Activated CD4-positive, alpha-beta T cell treated with anti-CD3 and anti-CD28 coated beads, Interleukin-2, amount 50 U/mL, for 48 hours (primary cell): Measurements from ENCODE around the gene FAM9A.
A peak's percentile ranks its signal among the peaks of the same experiment; 100 is the strongest.
"Not testable (repeated sequence)": the region's sequence is repeated elsewhere in the genome, so short reads cannot be mapped to it uniquely, and the experiment has no call there.

Source experiments
- DNase-seq, 2 experiments: peaks; one replicate each; pipeline ENCODE4 v3.0.0-alpha.2; 2020

Gene FAM9A

DNA sequence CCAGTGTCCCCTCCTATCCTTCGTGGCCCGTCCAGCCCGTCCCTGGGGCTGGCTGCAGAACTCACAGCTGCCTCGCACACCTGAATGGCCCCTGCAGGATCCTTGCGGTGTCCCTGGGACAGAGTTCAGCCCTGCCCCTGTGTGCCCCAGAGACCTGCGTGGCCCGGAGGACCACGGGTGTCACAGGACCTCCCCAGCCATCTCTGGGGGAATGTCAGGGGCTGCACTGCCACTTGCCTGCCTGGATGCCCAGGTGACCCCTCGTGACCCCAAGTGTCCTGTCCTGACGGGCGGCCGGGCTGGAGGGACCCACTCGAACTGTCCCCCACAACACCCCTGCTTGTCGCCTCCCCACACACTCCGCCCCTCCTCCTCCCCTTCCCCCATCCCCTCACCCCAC lies 832 bp downstream of the FAM9A start:
- DNase-seq, result not testable (repeated sequence)

GRCh38 chrX:8799281-8799680 lies 1.9 kb downstream of the FAM9A start:
- not testable (repeated sequence) for DNase-seq

GRCh38 chrX:8798702-8799101 lies 2.5 kb downstream of the FAM9A start:
- DNase-seq, result not testable (repeated sequence)

GRCh38 chrX:8787119-8787518 lies 14.1 kb downstream of the FAM9A start:
- DNase-seq, result not testable (repeated sequence)

DNA sequence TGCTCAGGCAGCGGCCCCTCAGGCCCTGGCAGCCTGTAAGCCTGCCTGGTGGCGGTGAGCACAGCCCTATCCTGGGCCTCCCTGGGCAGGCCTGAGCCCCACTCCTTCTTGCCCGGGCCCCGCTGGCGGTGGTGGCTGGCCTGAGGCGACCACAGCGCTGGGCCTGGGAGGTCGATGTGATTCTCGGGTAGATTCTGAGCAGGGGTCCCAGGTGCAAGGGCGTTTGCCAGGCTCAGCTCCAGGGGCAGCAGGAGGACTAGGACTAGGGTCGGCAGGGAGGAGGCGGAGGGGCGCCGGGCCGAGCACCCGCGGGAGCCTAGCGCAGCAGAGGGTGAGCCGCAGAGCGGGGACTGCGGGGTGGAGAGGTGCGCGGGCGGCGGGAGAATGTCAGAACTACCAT lies 17.0 kb downstream of the FAM9A start:
- no peak for DNase-seq

GRCh38 chrX:8783714-8784098 lies 17.5 kb downstream of the FAM9A start:
- DNase-seq, result no peak

- peak; percentile 39 to 49 for DNase-seq
Measured at GRCh38 chrX:8783097-8783713, 18.0 kb downstream of the FAM9A start.

GRCh38 chrX:8782595-8782994 lies 18.6 kb downstream of the FAM9A start:
- no peak for DNase-seq

GRCh38 chrX:8781921-8782320 lies 19.3 kb downstream of the FAM9A start:
- DNase-seq, result not testable (repeated sequence)

- no peak for DNase-seq
Measured at GRCh38 chrX:8773117-8773516, 28.1 kb downstream of the FAM9A start.

DNA sequence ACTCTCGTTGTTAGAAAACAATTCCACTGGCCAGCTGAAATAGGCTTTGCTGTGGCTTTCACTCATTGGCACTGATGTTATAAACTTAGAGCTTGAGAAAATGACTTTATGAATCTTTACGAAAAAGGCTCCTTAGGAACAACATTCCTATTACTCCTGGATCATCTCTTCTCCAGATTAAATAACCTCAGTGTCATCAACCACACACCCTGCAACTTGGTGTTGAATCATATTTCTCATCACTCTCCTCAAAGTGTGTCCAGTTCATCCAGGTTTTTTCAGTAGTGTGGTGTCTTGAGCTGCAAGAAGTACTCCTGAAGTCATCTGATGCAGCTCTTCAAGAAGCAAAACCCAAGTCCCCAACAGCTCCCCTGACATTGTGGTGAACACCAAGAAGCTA lies 41.2 kb downstream of the FAM9A start:
- DNase-seq, result no peak

DNA sequence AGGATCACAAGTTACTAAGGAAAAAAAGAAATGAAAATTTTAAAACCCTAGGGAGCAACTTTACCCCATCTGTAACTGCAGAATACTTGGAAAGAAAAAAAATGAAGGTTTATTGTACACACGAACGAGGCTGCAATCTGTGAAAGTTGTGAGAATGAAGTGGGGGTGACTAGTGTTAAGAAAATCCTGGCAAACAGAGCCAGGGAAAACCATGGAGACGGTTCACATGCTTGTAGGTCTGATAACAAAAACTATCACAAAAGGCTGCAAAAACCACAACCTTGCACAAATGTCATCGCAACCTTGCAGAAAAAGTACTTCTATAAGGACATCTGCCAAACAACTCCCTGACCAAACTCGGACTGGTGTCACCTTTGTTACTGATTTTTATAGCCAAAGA lies 42.5 kb downstream of the FAM9A start:
- not testable (repeated sequence) for DNase-seq

GRCh38 chrX:8757609-8758389 lies 43.4 kb downstream of the FAM9A start:
- DNase-seq, result not testable (repeated sequence)

DNA sequence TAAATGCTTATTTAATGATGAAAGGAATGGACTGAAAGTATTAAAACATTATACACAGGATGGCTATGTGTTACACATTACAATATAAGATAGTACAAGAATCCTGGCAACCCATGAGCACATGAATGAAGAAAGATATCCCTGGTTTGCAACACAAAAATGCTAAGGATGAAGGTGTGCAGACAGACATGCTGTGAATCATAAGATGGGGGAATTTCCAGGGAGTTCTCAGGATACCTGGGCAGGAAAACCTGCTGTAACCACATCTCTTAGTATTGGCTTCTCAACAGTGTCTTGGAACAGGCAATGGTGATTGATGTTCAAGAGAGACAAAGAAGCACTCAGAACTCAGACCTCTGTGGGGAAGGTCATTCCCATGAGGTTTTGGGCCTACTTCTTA lies 45.4 kb downstream of the FAM9A start:
- DNase-seq, result no peak

GRCh38 chrX:8755116-8755515 lies 46.1 kb downstream of the FAM9A start:
- DNase-seq, result no peak

- DNase-seq, result no peak
Measured at GRCh38 chrX:8749697-8750096, 51.5 kb downstream of the FAM9A start.

GRCh38 chrX:8748855-8749254 lies 52.3 kb downstream of the FAM9A start:
- DNase-seq, result no peak

- peak; percentile 59 to 61 for DNase-seq
Measured at GRCh38 chrX:8743126-8743732, 58.0 kb downstream of the FAM9A start.

DNA sequence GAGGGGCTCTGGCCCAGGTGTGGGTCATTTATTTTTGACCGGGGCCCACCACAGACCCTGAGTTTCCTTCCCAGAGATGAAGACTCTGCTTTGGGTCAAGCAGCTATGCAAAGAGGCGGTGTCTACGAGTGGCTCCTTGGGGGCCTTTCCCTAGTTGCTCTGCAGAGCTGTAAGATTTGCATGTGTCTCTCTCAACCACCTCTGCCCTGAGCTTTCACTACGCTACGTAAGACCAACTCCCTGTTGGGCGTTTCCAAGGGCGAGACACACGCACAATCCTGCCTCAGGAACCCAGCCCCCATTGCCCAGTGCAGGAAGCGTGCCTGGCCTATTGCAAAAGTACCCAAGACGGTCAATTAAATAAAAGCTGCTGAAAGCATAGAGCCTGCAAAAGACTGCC lies 59.2 kb downstream of the FAM9A start:
- DNase-seq, result no peak
